ENCODE measurements around the gene LILRB4. TPM values are rescaled to one million over a fixed set of nuclear protein-coding genes. Genes with fewer than 3 reads are reported as not detected.

The LILRB4 gene
- total RNA-seq (2021) (not detected in 2 replicates), Bru-seq, nascent RNA (not detected), BruChase-seq, experiment 1, labeled RNA remaining after a 2-hour chase (not detected), BruChase-seq, experiment 2, labeled RNA remaining after a 6-hour chase (not detected)
- long read RNA-seq: 0 reads

DNA sequence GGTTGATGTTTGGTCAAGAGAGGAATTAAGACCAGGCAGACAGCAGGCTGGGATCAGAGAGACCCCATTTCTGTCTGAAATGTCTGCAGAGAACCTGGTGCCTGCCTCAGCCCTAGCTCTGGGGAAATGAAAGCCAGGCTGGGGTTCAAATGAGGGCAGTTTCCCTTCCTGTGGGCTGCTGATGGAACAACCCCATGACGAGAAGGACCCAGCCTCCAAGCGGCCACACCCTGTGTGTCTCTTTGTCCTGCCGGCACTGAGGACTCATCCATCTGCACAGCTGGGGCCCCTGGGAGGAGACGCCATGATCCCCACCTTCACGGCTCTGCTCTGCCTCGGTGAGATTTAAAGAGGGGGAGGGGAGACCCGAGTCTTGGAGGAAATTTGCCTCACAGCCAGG, at the start of gene LILRB4:
LILRB4 (plus strand) TSS at position 256 of the 400 bp plus-strand sequence; CDS start at position 305, 49 bp downstream.
- no TSS peak for BruUV-seq (replicated peaks)
- CTCF ChIA-PET: no interaction called here
- Histone ChIP-seq H3K36me3 (ENCODE audit: insufficient read depth, low read length, poor library complexity, severe bottlenecking) (no peaks in the 10 kb centered on the region), H3K4me1 (ENCODE audit: insufficient read depth, low read length, poor library complexity, severe bottlenecking) (no peaks in the 10 kb centered on the region), H3K27ac (ENCODE audit: low read depth, low read length, poor library complexity, severe bottlenecking) (no peak within 1 kb of the TSS), H3K4me3 (ENCODE audit: low read depth, low read length, poor library complexity, severe bottlenecking) (no peak within 1 kb of the TSS), H3K9me3 (ENCODE audit: low read depth, low read length, poor library complexity, severe bottlenecking) (peaks cover under 1% of the 10 kb centered on the region), H3K27me3 (replicated peaks; ENCODE audit: insufficient read depth, low read depth, low read length, poor library complexity) (peaks cover 4% of the 10 kb centered on the region)
- TF ChIP-seq, protein P1, sequence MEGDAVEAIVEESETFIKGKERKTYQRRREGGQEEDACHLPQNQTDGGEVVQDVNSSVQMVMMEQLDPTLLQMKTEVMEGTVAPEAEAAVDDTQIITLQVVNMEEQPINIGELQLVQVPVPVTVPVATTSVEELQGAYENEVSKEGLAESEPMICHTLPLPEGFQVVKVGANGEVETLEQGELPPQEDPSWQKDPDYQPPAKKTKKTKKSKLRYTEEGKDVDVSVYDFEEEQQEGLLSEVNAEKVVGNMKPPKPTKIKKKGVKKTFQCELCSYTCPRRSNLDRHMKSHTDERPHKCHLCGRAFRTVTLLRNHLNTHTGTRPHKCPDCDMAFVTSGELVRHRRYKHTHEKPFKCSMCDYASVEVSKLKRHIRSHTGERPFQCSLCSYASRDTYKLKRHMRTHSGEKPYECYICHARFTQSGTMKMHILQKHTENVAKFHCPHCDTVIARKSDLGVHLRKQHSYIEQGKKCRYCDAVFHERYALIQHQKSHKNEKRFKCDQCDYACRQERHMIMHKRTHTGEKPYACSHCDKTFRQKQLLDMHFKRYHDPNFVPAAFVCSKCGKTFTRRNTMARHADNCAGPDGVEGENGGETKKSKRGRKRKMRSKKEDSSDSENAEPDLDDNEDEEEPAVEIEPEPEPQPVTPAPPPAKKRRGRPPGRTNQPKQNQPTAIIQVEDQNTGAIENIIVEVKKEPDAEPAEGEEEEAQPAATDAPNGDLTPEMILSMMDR (conservative IDR thresholded peaks at IDR 0.05; ENCODE audit: low read depth, low read length): no peak
- TF ChIP-seq EZH2 (IDR thresholded peaks at IDR 0.05; ENCODE audit: borderline replicate concordance, low read depth, low read length, poor library complexity, severe bottlenecking): no peak
- DNase-seq (ENCODE audit: low spot score): no peak
- intact Hi-C loops (cut with micrococcal nuclease; ENCODE audit: unreplicated experiment): no loop called here
- POLR2A ChIA-PET (ENCODE audit: low non-redundant PET): no interaction called here

DNA sequence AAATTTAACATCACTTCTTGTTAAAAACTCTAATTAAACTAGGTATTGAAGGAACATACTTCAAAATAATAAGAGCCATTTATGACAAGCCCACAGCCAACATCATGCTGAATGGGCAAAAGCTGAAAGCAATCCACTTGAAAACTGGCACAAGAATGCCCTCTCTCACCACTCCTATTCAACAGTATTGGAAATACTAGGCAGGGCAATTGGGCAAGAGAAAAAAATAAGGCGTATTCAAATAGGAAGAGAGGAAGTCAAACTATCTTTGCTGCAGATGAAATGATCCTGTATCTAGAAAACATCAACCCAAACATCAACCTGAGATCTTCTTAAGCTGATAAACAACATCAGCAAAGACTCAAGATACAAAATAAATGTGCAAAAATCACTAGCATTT, 48.1 kb upstream of the LILRB4 start:
- no TSS peak for BruUV-seq (replicated peaks)
- Histone ChIP-seq H3K27me3 (replicated peaks; ENCODE audit: insufficient read depth, low read depth, low read length, poor library complexity) (no peaks in the 10 kb centered on the region), H3K4me3 (ENCODE audit: low read depth, low read length, poor library complexity, severe bottlenecking) (no peak overlapping the region), H3K27ac (ENCODE audit: low read depth, low read length, poor library complexity, severe bottlenecking) (no peak overlapping the region), H3K4me1 (ENCODE audit: insufficient read depth, low read length, poor library complexity, severe bottlenecking) (no peaks in the 10 kb centered on the region), H3K36me3 (ENCODE audit: insufficient read depth, low read length, poor library complexity, severe bottlenecking) (no peaks in the 10 kb centered on the region), H3K9me3 (ENCODE audit: low read depth, low read length, poor library complexity, severe bottlenecking) (no peaks in the 10 kb centered on the region)
- DNase-seq (ENCODE audit: low spot score): no peak
- intact Hi-C loops (cut with micrococcal nuclease; ENCODE audit: unreplicated experiment): no loop called here
- ChIA-PET CTCF (no interaction called here), POLR2A (ENCODE audit: low non-redundant PET) (no interaction called here)
- no peak for TF ChIP-seq EZH2 (IDR thresholded peaks at IDR 0.05; ENCODE audit: borderline replicate concordance, low read depth, low read length, poor library complexity, severe bottlenecking)
- TF ChIP-seq, protein P1 (conservative IDR thresholded peaks at IDR 0.05; ENCODE audit: low read depth, low read length): no peak

- intact Hi-C loops (cut with micrococcal nuclease; ENCODE audit: unreplicated experiment): no loop called here
- H3K4me1 ChIP-seq (ENCODE audit: insufficient read depth, low read length, poor library complexity, severe bottlenecking): no peaks in the 10 kb centered on the region
- TF ChIP-seq EZH2 (IDR thresholded peaks at IDR 0.05; ENCODE audit: borderline replicate concordance, low read depth, low read length, poor library complexity, severe bottlenecking): no peak
- TF ChIP-seq, protein P1 (conservative IDR thresholded peaks at IDR 0.05; ENCODE audit: low read depth, low read length): no peak
- no peak overlapping the region for H3K4me3 ChIP-seq (ENCODE audit: low read depth, low read length, poor library complexity, severe bottlenecking)
- H3K27ac ChIP-seq (ENCODE audit: low read depth, low read length, poor library complexity, severe bottlenecking): no peak overlapping the region
- H3K9me3 ChIP-seq (ENCODE audit: low read depth, low read length, poor library complexity, severe bottlenecking): no peaks in the 10 kb centered on the region
- no peaks in the 10 kb centered on the region for H3K36me3 ChIP-seq (ENCODE audit: insufficient read depth, low read length, poor library complexity, severe bottlenecking)
- no peaks in the 10 kb centered on the region for H3K27me3 ChIP-seq (replicated peaks; ENCODE audit: insufficient read depth, low read depth, low read length, poor library complexity)
- ChIA-PET POLR2A (ENCODE audit: low non-redundant PET) (interaction anchor here (0.7 kb wide), 1 partner anchor 439 kb away, joined by 3 read pairs; no protein-coding TSS in a partner anchor), CTCF (no interaction called here)
- BruUV-seq (replicated peaks): no TSS peak
- DNase-seq (ENCODE audit: low spot score): no peak
These were observed 46.7 kb upstream of the LILRB4 start for GRCh38 chr19:54616057-54616456.

Measured in A673 (cell line).